Mesenteric fat pad (tissue), 1 donor: ENCODE results near the gene HIP1. TPM values are rescaled to one million over a fixed set of nuclear protein-coding genes. Genes with fewer than 3 reads are reported as not detected.
"Not testable (repeated sequence)": the region's sequence is repeated elsewhere in the genome, so short reads cannot be mapped to it uniquely, and the experiment has no call there.

Source experiments
- DNase-seq: peaks from one replicate; pipeline ENCODE4 v3.0.0-alpha.2; 2020; ENCODE audit warnings: low spot score
- total RNA-seq: library from RNA; stranded (reverse); fragmentation: NEBNext Ultra II Directional; extraction: Animal tissue kit (Norgen Biotek cat#: 25700); gene quantifications from one replicate; pipeline ENCODE4 v1.2.1, GENCODE V29; 2021
- donor health status: DM: yes; HTN: yes; CAD: no.

Gene HIP1
- total RNA-seq, 1 donor from 2014 or later: 38.4 TPM

DNA sequence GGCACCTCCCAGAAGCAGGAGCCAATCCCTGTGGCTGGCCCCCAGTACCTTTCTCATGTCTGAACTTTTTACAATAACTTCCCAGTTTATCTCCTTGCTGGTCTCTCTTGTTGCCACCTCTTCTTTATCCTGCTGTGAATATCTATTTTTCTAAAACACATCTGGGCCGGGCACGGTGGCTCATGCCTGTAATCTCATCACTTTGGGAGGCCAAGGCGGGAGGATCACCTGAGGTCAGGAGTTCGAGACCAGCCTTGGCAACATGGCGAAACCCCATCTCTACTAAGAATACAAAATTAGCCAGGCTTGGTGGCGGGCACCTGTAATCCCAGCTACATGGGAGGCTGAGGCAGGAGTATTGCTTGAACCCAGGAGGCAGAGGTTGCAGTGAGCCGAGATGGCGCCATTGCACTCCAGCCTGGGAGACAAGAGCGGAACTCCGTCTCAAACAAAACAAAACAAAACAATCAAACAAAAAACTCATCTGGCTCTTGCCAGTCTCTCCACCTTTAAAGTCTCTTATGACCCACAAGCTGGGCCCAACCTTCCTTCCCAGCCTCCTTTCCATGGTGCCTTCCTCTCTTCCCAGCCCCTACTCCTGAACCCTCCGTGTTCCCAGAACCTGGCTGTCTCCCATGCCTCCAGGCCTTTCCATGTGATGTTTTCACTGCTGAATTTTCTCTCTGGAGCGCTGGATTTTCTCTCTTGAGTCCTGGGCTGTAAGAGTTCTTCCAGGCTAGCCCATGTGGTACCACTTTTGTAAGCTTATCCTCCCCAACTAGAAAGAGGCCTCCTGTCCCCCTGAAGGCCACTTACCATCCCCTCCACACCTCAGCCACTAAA lies 51.3 kb downstream of the HIP1 start:
- peak; percentile 64 for DNase-seq

DNA sequence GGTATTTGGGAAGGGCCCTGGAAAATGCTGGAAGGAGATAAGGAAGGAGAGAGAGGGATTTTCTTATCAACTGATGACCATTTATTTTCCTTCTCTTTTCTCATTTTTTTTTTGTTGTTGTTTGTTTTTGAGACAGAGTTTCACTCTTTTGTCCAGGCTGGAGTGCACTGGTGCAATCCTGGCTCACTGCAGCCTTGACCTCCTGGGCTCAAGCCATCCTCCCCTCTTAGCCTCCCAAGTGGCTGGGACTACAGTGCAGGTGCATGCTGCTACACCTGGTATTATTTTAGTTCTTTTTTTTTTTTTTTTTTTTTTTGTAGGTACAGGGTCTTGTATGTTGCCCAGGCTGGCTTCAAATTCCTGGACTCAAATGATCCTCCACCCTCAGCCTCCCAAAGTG lies 52.2 kb downstream of the HIP1 start:
- DNase-seq: peak; percentile 20

DNA sequence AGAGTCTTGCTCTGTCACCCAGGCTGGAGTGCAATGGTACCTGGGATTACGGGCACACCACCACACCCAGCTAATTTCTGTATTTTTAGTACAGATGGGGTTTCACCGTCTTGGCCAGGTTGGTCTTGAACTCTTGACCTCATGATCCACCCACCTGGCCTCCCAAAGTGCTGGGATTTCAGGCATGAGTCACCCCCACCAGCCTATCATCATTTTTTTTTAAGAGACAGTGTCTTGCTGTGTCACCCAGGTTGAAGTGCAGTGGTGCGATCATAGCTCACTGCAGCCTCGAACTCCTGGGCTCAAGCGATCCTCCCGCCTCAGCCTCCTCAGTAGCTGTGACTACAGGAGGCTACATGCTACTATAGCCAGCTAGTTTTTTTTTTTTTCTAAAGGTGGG lies 56.7 kb downstream of the HIP1 start:
- not testable (repeated sequence) for DNase-seq

DNA sequence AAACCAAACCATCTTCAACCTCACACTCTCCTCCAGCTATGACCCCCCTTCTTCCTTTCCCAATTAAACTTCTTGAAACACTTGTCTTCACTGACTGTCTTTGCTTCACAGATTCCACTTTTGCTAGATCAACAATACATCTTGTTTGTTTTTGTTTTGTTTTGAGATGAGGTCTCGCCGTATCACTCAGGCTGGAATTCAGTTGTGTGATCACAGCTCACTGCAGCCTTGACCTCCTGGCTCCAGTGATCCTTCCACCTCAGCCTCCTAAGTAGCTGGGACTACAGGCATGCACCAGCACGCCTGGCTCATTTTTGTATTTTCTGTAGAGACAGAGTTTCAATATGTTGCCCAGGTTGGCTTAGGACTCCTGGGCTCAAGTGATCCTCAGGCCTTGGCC lies 59.7 kb downstream of the HIP1 start:
- no peak for DNase-seq

DNA sequence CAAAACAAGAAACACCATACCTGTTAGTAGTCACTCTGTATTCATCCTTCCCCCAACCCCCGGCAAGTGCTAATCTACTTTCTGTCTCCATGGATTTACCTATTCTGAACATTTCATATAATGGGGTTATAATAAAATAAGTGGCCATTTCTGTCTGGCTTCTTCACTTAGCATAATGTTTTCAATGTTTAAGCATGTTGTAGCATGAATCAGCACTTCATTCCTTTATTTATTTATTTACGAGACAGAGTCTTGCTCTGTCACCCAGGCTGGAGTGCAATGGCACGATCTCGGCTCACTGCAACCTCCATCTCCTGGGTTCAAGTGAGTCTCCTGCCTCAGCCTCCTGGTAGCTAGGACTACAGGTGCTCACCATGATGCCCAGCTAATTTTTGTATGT lies 69.2 kb downstream of the HIP1 start:
- no peak for DNase-seq

DNA sequence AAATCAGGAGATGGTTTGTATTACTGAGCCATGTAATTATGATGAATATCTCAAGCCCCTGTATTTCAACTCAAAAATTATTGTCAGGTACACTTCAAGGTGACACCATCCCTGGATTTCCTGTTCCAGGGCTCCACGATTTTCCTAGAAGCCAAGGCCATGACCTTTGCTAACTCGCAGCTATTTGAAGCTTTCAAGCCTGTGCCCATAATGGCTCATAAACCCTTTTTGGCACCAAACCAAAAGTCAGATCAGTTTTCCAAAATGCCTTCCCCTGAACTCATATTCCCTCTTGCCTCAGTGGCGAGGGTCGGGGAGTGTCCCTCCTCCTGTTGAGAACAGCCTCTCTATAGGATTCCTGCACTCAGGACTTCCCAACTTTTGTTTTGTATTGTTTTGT lies 70.8 kb downstream of the HIP1 start:
- DNase-seq: no peak

DNA sequence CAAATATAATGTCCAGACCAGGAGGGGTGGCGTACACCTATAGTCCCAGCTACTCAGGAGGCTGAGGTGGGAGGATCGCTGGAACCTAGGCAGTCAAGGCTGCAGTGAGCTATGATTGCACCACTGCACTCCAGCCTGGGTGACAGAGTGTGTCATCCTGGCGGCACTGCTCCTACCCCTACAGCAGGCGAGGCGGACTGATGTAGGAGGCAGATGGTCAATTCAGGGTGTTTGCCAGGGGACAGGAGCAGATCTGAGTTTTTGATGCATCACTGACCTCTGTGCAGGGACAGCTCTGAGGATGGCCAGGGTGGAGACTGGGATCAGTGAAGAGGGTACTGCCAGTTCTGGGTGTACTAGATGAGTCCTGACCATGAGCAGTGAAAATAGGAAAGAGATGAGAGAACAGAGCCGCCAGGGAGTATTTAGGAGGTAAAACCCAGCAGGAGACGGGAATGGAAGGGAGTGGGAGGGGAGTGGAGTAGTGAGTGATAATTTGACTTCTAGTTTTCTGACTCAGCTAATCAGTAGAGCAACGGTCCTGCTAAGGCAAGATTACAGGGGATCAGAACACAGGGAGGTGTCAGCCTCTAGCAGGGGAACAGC lies 75.3 kb downstream of the HIP1 start:
- DNase-seq: no peak

DNA sequence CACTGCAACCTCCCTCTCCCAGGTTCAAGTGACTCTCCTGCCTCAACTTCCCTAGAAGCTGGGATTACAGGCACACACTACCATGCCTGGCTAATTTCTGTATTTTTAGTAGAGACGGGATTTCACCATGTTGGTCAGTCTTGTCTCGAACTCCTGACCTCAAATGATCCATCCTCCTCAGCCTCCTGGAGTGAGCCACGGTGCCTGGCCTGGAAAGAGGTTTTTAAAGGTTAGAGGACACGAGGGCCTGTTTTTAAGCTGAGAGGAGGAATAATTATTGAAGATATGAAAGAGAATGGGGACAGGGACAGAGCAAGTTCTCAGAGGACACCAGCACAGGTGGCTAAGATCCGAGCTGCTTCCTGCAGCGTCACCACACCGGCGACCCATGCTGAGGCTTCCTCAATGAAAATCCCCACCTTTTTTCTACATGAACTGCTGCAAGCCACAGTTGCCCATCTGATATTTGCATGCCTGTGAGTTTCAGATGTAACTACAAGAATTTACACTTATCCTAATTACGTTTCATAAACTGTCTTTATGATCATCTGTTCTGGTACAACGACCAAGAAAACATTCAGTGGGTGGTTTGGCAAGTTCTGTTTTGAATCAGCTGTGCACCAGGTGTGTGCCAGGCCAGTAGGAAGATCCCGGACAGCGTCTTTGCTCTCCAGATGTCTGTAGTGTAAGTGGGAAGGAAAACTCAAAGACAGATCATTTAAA lies 76.0 kb downstream of the HIP1 start:
- DNase-seq: no peak

DNA sequence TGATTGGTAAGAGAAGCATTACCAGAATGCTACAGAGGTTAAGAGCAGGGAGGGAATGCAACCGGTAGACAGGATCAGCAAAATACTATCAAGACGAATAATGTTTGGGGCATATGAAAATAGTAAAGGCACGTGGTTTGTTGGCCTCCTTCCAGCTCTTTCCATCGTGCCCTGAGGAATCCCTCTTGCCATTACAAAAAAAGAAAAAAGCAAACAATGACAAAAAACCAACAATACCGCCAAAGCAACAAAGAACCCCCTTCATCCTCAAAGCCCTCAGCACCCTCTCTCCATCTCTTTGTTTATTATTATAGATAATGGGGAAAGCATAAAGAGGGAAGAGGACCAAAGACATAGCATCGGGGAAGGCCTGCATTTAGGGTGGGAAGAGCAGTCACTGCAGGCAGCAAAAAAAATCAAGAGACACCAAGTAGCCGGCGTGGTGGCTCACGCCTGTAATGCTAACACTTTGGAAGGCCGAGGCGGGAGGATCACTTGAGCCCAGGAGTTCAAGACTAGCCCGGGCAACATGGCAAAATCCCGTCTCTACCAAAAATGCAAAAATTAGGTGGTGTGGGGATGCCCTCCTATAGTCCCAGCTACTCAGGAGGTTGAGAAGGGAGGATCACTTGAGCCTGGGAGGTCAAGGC lies 78.0 kb downstream of the HIP1 start:
- DNase-seq: no peak

DNA sequence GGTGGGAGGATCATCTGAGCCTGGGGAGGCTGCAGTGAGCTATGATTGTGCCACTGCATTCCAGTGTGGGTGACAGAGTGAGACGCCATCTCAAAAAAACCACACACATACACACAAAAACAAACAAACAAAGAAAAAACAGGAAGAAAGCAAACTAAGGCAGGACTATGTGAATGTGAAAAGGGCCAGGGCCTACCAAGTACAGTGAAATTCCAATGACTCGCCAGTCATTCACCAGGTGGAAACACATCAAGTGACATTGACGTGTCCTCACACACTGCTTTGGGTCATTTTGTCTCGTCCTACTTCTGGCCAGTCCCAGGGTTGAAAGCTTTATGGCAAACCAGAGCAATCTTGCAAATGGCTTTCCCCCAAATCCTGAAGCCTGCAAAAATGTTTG lies 79.9 kb downstream of the HIP1 start:
- no peak for DNase-seq

DNA sequence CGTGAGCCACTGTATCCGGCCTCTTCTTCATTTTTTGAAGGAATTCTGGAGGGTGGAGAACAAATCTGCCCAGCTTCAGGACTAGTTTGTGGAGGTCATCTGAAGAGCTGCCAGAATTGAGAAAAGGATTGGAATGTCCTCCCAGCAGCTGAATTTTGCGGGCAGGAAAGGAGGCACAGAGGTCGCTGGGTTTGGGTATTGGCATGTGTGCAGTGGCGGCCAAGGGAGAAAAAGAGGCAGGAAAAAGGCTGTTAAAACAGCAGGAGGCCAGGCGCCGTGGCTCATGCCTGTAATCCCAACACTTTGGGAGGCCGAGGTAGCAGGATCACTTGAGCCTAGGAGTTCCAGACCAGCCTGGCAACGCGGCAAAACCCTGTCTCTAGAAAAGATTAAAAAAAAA lies 80.4 kb downstream of the HIP1 start:
- no peak for DNase-seq

DNA sequence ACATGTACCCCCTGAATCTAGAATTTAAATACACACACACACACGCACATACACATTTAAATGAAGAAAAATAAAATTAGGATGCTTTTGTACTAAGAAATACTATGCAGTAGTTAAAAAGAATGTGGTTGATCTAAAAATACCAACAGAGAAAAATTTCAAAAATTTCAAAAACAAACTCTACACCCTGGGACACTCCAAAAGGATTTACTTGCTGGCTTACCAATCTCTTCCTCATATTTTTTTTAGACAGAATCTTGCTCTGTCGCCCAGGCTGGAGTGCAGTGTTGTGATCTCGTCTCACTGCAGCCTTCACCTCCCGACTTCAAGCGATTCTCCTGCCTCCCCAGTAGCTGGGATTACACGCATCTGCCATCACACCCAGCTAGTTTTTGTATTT lies 80.9 kb downstream of the HIP1 start:
- no peak for DNase-seq

DNA sequence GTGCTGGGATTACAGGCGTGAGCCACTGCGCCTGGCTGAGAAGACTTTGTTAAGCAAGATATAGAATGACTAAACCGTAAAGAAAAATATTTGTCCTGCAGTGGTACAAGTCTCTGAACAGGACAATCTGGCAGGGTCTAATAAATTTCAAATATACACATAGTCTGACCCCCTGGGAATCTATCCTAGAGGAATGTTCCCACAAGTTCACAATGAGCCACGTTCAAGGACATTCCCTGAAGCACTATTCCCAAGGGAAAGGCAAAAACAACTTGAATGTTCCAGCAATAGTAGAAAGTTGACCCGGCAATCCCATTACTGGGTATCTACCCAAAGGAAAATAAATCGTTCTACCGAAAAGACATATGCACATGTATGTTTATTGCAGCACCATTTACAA lies 82.0 kb downstream of the HIP1 start:
- DNase-seq: no peak

DNA sequence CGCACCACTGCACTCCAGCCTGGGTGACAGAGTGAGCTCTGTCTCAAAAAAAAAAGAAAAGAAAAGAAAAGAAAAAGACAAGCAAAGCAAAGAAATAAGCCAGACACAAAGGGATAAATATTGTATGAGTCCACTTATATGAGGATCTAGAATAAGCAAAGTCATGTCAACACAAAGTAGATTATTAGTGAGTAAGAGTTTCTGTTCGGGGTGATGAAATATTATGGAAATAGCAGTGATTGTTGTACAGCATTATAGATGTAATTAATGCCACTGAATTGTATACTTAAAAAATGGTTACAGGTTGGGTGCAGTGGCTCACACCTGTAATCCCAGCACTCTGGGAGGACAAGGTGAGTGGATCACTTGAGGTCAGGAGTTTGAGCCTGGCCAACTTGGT lies 83.2 kb downstream of the HIP1 start:
- DNase-seq: no peak

DNA sequence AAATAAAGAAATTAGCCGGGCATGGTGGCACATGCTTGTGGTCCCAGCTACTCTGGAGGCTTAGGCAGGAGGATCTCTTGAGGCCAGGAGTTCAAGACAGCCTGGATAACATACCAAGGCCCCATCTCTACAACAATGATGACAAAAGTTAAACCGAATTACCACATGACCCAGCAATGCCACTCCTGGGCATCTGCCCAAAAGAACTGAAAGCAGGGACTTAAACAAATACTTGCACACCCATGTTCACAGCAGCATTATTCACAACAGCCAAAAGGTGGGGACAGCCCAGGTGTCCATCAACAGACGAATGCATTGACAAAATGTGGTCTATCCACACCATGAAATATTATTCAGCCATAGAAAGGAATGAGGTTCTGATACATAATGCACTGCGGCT lies 83.9 kb downstream of the HIP1 start:
- no peak for DNase-seq

DNA sequence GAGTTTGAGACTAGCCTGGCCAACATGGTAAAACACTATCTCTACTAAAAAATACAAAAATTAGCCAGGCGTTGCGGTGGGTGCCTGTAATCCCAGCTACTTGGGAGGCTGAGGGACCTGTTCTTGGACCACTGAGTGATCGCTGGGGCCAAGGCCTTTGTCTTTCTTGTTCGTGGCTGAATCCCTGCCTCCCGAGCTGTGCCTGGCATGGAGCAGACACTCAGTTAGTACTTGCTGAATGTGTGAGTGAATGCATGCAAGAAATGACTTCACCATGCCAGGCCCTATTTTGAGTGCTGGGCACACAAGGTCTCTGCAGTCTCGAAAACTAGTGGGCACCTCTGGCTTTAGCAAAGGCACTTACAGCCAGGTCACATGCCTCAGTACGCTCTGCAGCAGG lies 85.1 kb downstream of the HIP1 start:
- no peak for DNase-seq

DNA sequence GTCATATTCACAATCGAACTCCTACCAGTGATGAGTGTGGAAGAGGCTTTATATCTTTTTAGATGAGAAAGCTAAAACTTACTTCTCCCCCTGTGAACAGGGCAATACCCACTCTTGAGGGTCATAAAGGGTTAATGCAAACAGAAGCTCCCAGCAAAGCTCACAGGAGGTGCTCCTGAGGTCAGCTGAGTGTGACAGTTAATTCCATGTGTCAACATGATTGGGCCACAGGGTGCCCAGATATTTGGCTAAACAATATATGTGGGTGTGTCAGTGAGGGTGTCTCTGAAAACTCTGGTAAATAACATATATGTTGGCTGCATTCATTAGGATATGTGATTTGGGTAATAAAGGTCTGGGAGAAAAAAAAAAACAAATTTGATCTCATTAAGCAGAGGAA lies 86.0 kb downstream of the HIP1 start:
- DNase-seq: no peak

DNA sequence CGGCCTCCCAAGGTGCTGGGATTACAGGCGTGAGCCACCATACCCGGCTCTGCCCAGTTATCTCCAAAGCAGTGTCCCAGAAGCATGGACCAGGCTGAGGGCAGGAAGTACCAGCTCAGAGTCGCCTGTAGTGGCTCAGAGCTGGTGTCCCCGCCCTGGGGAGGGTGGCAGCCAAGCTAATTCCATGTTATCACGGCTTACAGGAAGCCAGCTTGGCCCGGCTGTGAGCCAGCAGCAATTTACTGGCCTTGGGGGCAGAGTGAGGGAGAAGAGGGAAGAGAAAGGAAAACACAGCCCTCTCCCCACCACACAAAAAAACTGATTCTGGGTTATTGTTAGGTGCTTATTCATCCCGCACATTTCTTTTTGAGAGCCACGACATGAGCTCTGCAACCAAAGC lies 88.1 kb downstream of the HIP1 start:
- DNase-seq: no peak

DNA sequence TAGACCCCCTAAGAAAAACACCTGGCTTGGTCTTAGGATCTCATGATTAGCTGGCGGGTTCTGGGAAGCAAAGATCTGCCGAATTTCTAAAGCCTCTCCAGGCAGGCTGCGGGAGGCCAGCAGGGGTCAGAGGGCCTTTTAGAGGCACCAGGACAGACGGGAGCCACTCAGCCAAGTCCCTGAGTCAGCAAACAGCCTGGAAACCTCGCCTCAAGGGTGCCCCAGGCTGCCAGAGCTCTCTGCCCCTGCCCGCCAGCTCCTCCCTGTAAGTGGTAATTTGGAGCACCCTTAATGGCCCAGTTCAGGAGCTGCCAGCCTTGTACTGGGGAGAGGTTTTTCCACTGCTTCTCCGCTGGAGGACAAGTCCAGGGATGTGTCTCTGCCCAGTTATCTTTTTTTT lies 88.7 kb downstream of the HIP1 start:
- DNase-seq: no peak

DNA sequence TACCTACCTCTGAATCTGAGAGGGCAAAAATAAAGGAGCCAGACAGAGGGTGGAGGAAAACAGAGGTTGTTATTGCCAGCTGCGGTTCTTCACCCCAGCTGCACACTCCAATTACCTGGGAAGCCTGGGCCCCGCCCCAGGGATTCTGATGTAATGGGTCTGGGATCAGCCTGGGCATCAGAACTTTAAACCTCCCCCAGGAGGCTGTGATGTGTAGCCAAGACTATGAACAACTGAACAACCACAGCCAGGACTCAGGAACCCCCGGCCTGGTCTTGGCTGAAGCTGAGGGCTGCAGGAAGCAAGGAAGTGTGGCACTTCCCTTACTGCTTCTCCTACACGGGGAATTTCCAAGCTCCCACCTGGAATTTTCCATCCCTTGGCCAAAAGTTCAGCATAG lies 89.3 kb downstream of the HIP1 start:
- DNase-seq: no peak

DNA sequence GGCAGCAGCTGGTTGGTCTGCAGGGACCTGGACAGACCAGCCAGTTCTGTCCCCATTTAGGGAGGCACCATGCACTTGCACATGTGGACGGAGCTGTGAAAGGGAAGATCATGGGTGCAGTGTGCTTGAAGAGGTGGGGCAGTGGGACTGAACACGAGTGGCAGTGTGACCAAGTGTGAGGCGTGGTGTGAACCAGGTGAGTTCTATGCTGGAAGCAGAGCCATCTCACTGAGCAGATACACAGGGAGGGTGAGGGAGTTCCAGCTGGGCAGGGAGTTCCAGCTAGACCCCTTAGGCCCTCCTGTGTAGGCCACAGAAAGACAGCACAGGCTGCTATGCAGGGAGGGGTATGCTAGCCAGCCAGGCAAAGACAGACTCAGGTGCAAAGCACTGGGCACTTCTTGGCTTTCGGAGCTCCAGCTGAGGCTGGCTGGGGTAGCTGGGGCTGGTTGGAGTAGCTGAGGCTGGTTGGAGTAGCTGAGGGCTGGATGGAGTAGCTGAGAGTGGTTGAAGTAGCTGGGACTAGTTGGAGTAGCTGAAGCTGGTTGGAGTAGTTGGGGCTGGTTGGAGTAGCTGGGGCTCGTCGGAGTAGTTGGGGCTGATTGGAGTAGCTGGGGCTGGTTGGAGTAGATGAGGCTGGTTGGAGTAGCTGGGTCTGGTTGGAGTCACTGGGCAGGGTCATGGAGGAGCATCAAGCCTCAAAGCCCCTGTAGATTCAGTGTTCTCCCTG lies 90.9 kb downstream of the HIP1 start:
- DNase-seq: no peak
